GM21723 (cell line): Measurements from ENCODE around the gene TRAPPC5.

Experiments used
- ATAC-seq: cut with Tn5 transposase; IDR thresholded peaks from one replicate; pipeline ENCODE4 v1.9.1; 2021; ENCODE audit warnings: mild to moderate bottlenecking, moderate library complexity; ENCODE audit not compliant: unreplicated experiment

Gene TRAPPC5

DNA sequence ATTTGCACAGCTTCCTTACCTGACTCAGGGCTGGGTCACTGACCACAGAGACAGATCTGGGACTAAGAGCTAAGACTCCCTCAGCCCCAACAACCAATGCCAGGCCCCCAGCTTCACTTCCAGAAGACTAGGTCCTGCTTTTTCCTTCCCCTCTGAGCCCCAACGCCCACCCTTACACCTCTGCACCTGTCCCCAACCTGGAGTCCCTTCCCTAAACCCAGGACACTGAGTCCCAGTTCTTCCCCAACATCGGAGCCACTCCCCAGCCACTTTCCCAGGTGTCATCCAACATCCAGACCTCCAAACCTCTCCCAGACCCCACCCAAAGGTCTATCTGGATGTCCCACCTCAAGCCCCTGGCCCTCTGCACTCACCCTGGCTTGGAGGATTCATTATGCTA is 18.4 kb downstream of the TRAPPC5 start:
- no peak for ATAC-seq

DNA sequence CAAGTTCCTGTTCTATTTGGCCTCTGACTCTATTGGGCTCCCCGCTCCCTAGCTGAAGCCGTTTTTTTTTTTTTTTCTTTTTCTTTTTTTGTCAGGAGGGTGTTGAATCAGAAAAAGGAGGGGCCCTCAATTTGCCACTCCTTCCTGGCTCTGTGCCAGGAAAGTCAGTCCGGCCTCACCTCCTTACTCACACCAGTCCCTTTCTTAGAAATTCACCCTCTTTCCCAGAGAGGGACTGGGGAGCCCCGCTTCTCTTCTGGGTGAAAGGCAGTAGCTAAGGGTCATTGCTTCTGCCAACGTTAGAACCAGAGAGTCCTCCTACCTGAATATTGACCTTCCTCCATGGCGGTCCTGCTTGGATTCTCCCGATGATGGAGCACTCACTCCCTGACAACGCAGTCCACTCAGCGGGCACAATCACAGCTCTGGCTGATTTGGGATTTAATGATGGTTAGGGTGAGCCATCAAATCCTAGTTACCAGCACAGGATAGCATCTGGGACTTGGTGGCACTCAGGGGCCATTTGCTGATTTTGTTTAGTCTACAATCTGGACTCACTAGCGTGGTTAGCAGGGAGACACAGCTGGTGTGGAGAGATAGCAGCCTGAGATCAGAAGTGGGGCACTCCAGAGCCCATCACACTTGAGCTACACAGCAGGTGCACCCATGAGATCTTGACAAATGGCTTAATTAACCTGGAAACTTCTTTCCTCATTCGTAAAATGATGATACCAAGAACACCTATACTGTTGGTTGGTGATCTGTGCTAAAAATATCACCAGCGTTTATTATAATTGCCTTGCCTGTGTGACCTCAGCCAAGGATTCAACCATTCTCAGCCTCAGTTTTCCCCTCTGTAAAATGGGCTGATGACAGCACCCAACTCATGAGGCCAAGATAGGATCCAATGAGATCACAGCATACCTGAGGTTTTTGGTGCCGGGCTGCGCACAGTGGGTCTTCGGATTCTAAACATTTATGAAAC is 19.1 kb downstream of the TRAPPC5 start:
- ATAC-seq: no peak

- no peak for ATAC-seq
Measured at GRCh38 chr19:7701049-7701653, 20.5 kb downstream of the TRAPPC5 start.

DNA sequence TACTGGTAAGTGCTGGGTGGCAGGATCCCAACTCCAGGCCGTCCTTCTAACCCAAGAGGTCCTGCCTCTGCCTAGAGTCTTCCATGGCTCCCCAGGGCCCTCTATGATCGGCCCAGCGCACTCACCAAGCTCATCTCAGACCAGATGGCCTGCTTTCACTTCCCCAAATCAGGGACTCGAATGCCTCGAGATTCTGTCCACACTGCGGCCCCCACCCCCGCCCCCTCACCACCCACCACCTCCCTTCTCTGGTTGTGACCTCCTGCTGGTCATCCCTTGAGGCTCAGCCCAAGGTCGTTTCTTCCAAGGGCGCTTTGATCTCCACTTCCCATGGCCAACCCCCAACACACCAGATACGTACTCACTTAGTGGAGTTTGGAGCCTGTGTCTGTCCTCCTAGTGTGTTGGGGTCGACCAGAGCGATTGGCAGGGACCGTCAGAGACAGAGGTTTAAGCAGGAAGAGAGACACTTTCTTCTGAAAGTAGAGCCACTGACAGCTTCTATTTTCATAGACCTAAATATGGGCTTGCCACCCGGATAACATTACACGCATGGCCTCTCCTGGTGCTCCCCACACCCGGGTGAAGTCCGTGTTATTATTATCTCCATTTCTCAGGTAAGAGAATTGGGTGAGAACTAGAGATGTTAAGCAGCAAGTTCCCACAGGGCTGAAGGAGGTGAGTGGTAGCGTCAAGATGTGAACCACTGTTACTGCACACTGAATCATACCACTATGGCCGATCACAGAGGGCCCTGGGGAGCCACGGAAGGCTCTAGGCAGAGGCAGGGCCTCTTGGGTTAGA is 21.2 kb downstream of the TRAPPC5 start, which contains the start of gene FCER2:
Gene FCER2 (minus strand): TSS at position 478 of the 804 bp plus-strand sequence. CDS start 2,371 bp downstream, outside the sequence.
- peak; percentile 43 for ATAC-seq

DNA sequence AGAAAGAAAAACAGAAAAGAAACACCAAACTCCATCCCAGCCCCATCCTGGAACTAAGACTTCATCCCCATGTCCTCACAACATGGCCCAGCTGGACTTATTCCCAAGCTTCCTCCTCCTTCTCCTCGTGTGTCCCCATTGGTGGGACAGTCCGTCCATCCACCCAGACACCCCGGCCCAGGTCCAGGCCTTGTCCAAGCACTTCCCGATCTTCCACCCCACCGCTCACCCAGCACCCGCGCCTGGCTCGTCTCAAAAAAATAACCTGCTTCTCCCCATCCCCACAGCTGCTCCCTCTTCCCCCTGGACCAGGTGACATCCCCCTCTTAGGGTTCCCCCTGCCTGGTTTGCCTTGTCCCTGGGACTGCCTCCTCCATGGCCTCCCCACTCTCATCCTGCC is 22.7 kb downstream of the TRAPPC5 start:
- no peak for ATAC-seq

- no peak for ATAC-seq
Measured at GRCh38 chr19:7704280-7705060, 23.8 kb downstream of the TRAPPC5 start.

GRCh38 chr19:7705387-7706187 is 25.0 kb downstream of the TRAPPC5 start:
- peak; percentile 44 for ATAC-seq

DNA sequence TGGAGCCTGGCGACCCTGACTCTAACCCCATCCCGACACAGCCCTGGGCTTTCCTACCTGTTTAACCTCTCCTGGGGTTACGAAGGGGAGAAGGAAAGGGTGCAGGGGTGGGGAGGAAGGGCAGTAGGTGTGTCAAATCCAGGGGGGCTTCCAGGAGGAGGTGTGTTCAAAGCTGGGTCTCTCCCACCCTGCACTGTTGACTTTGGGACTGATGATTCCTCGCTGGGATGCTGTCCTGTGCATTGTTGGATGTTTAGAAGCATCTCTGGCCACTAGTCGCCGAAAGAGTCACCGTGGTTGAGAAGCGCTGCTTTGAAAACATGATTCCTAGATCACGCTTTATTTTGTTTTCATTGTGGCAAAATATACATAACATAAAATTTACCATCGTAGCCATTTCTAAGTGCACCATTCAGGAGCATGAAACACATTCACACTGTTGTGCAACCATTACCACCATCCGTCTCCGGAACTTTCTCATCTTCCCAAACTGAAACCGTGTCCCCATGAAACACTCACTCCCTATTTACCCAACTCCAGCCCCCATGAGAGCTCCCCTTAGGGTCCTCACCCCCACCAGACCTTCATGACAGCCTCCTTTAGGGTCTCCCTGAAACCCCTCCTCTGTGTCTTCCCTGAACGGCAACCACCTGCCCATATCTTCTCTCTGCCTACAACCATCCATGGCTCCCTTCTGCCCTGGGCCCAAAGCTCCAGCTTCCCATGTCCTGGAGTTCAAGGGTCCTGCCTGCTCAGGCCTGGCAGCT is 25.7 kb downstream of the TRAPPC5 start:
- no peak for ATAC-seq

DNA sequence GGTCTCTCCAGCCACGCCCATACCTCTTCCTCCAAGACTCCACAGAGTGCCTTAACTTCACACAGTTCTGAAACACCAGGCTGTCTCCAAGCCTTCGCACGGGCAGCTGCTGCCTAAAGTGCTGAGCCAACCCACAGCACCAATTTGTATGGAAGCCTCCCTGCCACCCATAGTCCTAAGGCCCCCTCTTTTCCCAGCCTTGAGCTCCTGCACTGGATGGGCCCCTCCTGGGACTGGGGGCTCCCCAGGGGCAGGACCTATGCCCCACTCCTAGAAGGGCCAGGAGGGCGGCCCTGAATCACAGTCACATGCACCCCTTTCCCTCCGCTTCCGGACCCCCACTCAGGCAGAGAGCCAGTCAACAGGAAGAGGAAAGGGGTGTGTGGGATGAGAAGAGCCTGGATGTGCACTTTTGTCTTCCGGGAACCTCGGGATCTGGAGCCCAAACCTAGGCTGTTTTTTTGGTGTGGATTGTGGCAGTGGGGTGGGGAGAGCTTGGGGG is 26.4 kb downstream of the TRAPPC5 start:
- no peak for ATAC-seq

GRCh38 chr19:7709932-7710460 is 29.4 kb downstream of the TRAPPC5 start:
- ATAC-seq: no peak

GRCh38 chr19:7710616-7711015 is 30.0 kb downstream of the TRAPPC5 start:
- ATAC-seq: no peak

GRCh38 chr19:7715671-7716070 is 35.0 kb downstream of the TRAPPC5 start:
- no peak for ATAC-seq

DNA sequence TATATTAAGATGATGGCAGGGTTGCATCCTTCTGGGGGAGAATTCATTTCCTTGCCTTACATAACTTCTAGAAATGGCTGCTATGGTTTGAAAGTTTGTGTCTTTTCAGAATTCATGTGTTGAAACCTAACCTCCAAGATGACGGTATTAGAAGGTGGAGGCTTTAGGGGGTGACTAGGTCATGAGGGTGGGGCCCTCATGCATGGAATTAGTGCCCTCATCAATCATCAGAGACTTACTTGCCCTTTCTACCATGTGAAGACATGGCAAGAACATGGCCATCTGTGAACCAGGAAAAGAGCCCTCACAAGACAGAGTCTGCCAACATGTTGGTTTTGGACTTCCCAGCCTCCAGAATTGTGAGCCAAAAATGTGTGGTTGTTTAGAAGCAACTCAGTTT is 36.1 kb downstream of the TRAPPC5 start:
- ATAC-seq: no peak

GRCh38 chr19:7718668-7719067 is 38.0 kb downstream of the TRAPPC5 start:
- no peak for ATAC-seq

GRCh38 chr19:7720351-7720750 is 39.7 kb downstream of the TRAPPC5 start:
- no peak for ATAC-seq

- ATAC-seq: peak; percentile 54
Measured at GRCh38 chr19:7722231-7722651, 41.6 kb downstream of the TRAPPC5 start.

DNA sequence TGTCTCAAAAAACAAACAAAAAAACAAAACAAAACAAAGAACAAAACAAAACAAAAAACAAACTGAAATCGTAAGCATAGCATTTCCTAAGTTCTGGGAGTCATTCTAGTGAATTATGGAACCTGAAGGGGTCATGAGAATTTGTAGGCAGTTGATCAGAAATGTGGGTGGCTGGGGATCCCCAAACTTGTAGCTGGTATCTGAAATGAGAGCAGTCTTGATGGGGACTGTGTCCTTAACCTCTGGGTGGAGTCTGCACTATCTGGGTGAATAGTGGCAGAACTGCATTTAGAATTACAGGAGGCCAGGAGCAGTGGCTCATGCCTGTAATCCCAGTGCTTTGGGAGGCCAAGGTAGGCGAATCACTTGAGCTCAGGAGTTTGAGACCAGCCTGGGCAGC is 45.2 kb downstream of the TRAPPC5 start:
- ATAC-seq: no peak

GRCh38 chr19:7729211-7729610 is 48.6 kb downstream of the TRAPPC5 start:
- ATAC-seq: no peak
